Measurements from ENCODE around the gene OSBPL6.

Gene OSBPL6

DNA sequence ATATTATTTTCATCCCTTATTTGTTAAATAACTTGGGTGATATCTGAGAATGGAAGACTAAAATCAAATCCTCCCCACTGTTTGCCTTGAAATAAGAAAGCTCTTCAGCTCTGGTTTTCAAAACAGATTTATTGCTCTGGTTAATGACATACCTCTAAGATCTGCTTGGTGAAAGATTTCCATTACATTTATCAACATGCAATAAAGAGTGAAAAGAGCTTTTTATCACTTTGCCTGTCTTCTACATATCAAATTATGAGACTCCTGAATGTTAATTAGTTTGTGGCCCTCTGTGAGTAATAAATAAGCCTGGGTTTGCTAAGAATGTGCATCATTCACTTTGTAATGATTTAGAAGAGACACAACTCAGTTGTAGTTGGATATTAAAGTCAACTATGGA is 140.9 kb downstream of the OSBPL6 start:
- TF ChIP-seq GATA2 (IDR thresholded peaks at IDR 0.05; ENCODE audit: low read depth, low read length) (no peak), GATA3 (IDR thresholded peaks at IDR 0.05; ENCODE audit: low read depth, low read length) (no peak)

DNA sequence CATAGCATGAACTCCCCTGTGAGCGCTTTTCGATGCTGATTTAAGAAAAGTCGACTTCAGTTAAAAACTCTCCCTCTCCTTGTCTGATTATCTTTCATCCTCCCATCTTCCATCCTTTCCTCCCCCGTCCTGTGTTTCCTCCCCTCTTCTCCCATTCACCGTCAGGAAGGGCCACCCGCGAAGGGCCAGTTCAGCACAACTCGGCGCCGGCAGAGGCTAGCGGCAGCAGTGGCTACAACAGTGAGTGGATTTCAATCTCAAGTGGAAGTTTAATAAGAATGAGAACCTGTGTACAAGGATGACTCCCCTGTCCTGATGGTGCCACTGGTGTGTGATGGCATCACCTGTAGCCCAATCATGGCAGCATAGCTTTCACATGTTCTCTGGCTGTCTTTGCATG is 149.8 kb downstream of the OSBPL6 start:
- no peak for TF ChIP-seq GATA2 (IDR thresholded peaks at IDR 0.05; ENCODE audit: low read depth, low read length)
- no peak for TF ChIP-seq GATA3 (IDR thresholded peaks at IDR 0.05; ENCODE audit: low read depth, low read length)

GRCh38 chr2:178345951-178346350 is 151.6 kb downstream of the OSBPL6 start:
- TF ChIP-seq GATA2 (IDR thresholded peaks at IDR 0.05; ENCODE audit: low read depth, low read length), result no peak
- TF ChIP-seq GATA3 (IDR thresholded peaks at IDR 0.05; ENCODE audit: low read depth, low read length), result no peak

- TF ChIP-seq GATA3 (IDR thresholded peaks at IDR 0.05; ENCODE audit: low read depth, low read length) (no peak), GATA2 (IDR thresholded peaks at IDR 0.05; ENCODE audit: low read depth, low read length) (no peak)
These were observed 155.7 kb downstream of the OSBPL6 start for GRCh38 chr2:178350051-178350450.

GRCh38 chr2:178359192-178359912 is 165.0 kb downstream of the OSBPL6 start:
- TF ChIP-seq GATA2 (IDR thresholded peaks at IDR 0.05; ENCODE audit: low read depth, low read length) (no peak), GATA3 (IDR thresholded peaks at IDR 0.05; ENCODE audit: low read depth, low read length) (no peak)

DNA sequence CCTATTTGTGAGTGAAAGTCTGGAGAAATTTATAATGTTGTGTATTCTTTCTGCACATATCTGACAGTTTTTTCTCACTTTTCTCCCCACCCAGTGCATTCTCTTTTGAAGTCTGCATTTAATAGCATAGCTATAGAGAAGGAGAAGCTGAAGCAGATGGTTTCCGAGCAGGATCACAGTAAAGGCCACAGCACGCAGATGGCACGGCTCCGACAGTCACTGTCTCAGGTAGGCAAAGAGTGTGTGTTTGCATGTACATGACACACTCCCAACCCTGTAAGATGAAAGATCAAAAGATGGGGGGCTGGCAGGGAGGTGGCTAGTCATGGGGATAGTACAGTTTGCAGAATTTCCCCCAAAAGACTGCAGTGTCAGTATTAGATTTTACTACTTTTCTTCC is 167.3 kb downstream of the OSBPL6 start:
- TF ChIP-seq GATA2 (IDR thresholded peaks at IDR 0.05; ENCODE audit: low read depth, low read length) (no peak), GATA3 (IDR thresholded peaks at IDR 0.05; ENCODE audit: low read depth, low read length) (no peak)

DNA sequence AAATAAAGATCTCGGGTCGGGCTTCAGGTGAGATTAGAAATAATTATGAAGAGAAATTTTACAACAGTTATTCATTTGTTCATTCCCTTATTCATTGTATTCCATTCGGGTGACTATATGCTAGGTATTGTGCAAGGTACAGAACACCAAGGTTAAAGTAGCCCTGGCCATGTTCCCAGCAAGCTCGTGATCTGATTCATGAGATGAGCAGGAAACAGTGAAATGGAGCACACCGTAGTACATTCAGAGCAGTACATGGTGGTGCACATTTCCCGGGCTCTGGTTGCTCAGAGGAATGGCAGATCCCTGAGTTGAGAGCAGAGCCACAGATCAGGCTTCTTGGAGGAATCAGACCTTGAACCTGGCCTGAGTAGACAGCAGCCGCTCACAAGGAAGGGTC is 168.9 kb downstream of the OSBPL6 start:
- no peak for TF ChIP-seq GATA3 (IDR thresholded peaks at IDR 0.05; ENCODE audit: low read depth, low read length)
- TF ChIP-seq GATA2 (IDR thresholded peaks at IDR 0.05; ENCODE audit: low read depth, low read length), result no peak

DNA sequence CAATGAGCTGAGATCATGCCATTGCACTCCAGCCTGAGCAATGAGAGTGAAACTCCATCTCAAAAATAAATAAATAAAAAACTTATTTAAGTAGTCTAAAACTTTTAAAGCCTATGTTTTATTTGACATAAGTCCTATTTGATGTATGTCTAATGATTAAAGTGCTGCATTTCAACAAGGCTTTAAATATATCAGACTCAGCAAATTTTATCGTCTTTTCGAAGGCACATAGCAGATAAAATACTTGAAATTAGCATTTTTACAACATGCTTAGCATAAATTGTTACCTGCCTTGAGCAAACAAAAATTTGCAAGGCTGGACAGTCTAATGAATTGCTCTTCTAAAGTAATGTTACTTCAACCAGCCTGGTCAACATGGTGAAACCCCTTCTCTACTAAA is 170.8 kb downstream of the OSBPL6 start:
- TF ChIP-seq GATA3 (IDR thresholded peaks at IDR 0.05; ENCODE audit: low read depth, low read length), result no peak
- TF ChIP-seq GATA2 (IDR thresholded peaks at IDR 0.05; ENCODE audit: low read depth, low read length), result no peak

DNA sequence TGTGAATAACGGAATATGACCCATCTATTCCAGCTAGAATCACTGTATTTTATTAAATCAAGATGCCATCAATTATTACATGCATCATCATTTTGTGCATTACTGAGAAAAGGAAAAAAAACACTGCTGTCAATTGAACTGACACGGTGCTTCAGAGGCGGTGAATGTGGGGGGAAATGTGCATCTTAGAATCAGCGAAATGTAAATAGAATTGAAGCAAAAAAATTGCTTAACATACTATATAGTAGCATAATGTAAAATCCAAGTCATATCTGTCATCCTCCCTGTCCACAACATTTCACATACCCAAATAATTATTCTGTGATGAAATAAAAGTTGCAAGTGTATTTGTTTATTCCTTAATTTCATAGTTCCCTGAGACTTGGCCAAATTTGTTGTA is 172.1 kb downstream of the OSBPL6 start:
- TF ChIP-seq GATA2 (IDR thresholded peaks at IDR 0.05; ENCODE audit: low read depth, low read length) (no peak), GATA3 (IDR thresholded peaks at IDR 0.05; ENCODE audit: low read depth, low read length) (no peak)

GRCh38 chr2:178367344-178367743 is 173.0 kb downstream of the OSBPL6 start:
- TF ChIP-seq GATA3 (IDR thresholded peaks at IDR 0.05; ENCODE audit: low read depth, low read length) (no peak), GATA2 (IDR thresholded peaks at IDR 0.05; ENCODE audit: low read depth, low read length) (no peak)

DNA sequence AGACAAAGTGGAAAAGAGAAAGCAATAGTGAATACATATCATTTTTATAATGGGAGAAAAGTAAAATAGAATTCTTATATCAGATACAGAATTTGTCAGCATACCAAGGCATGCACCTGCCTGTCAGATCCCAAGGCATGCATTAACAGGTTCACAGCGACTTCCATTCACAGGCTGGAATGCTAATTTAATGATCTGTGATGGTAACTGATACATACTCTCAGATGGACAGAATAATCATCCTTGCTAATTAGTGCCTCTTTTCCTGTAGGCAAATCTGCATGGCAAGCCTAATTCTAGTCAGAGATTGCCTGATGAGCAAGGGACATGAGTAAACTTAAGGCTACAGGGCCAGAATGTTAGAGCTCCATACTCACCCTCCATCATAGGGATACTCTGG is 180.6 kb downstream of the OSBPL6 start:
- TF ChIP-seq GATA2 (IDR thresholded peaks at IDR 0.05; ENCODE audit: low read depth, low read length) (no peak), GATA3 (IDR thresholded peaks at IDR 0.05; ENCODE audit: low read depth, low read length) (no peak)

GRCh38 chr2:178377046-178377445 is 182.7 kb downstream of the OSBPL6 start:
- no peak for TF ChIP-seq GATA3 (IDR thresholded peaks at IDR 0.05; ENCODE audit: low read depth, low read length)
- TF ChIP-seq GATA2 (IDR thresholded peaks at IDR 0.05; ENCODE audit: low read depth, low read length), result no peak

DNA sequence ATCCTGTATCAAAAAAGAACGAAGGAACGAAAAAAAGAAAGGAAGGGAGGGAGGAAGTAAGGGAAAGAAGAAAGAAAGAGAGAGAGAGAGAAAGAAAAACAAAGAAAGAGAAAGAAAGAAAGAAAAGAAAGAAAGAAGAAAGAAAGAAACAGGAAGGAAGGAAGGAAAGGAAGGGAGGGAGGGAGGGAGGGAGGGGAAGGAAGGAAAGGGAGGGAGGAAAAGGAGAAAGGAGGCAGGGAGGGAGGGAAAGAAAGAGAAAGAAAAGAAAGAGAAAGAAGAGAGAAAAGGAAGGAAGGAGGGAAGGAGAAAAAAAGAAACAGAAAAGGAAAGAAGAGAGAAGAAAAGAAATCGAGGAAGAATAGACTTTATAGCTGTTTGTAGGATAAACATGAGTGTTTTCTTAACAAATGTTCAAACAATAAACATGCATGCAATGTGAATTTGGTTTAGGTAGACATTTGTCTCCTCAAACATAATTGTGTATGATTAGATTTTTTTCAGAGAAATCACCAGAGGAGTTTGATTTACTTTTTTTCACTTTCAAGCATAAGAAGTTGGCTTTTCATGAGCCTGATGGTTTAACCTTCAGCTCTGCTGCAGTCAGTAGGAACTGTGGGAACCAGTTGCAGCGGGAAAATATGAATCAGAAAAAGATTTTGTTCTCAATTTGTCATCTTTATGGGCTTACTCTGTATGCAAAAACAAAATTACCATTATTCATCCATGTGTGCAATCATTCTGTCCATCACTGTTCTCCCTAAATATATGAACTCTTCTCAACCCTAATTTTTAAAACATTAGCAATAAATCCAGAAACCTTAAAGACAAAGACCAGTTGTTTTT is 185.1 kb downstream of the OSBPL6 start:
- TF ChIP-seq GATA3 (IDR thresholded peaks at IDR 0.05; ENCODE audit: low read depth, low read length) (no peak), GATA2 (IDR thresholded peaks at IDR 0.05; ENCODE audit: low read depth, low read length) (no peak)

- no peak for TF ChIP-seq GATA3 (IDR thresholded peaks at IDR 0.05; ENCODE audit: low read depth, low read length)
- TF ChIP-seq GATA2 (IDR thresholded peaks at IDR 0.05; ENCODE audit: low read depth, low read length), result no peak
These were observed 186.5 kb downstream of the OSBPL6 start for GRCh38 chr2:178380763-178381162.

DNA sequence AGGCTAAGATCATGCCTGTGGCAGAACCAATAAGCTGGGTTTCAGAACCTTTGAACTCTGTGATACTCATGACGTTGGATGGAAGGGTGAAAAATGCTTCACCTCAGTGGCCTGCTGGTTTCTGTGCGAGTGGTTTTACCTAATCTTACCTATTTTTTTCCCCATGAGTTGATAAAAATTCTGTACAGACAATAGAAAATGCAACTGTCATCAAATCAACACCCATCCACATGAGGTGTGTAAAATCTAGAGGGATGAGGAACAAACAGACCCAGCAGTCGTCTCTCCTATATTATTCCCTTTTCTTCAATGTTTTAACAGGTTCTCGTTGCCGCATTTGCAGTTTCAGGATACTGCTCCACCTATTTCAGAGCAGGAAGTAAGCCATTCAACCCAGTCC is 189.4 kb downstream of the OSBPL6 start:
- TF ChIP-seq GATA2 (IDR thresholded peaks at IDR 0.05; ENCODE audit: low read depth, low read length) (no peak), GATA3 (IDR thresholded peaks at IDR 0.05; ENCODE audit: low read depth, low read length) (no peak)

Data from SH-SY5Y (cell line).